B cell (primary cell): Measurements from ENCODE around the gene RDM1. TPM values are rescaled to one million over a fixed set of nuclear protein-coding genes. Genes with fewer than 3 reads are reported as not detected.

ENCODE experiments used
- ATAC-seq: fragments of 200-7000 bp; cut with Tn5 transposase; one replicate; pipeline ENCODE4 v1.10.0; 2021; ENCODE audit warnings: low read depth, mild to moderate bottlenecking, moderate number of reproducible peaks, moderate library complexity
- CTCF ChIA-PET: fragments of 350-600 bp; sonication (Branson Sonifier 250); formaldehyde crosslinking; loops from one replicate; lab custom pipeline; 2021; ENCODE audit warnings: antibody characterized with exemption, inconsistent platforms; lab: Charles Lee
- POLR2A ChIA-PET: fragments of 350-600 bp; sonication (Branson Sonifier 250); formaldehyde crosslinking; loops from one replicate; lab custom pipeline; 2021; ENCODE audit warnings: antibody characterized with exemption; lab: Charles Lee
- DNase-seq: peaks from one replicate; pipeline ENCODE4 v3.0.0; 2013
- H2AFZ ChIP-seq: 2 replicates; pipeline ENCODE4 v1.6.1; 2012; ENCODE audit warnings: mild to moderate bottlenecking, low read depth, low read length; ENCODE audit not compliant: insufficient read depth, poor library complexity, severe bottlenecking
- H3K27ac ChIP-seq, 2 donors: 1 replicate in 1 of 2; 2 replicates in 1 of 2; pipeline ENCODE4 v1.5.1; 2012 to 2013; ENCODE audit warnings: low read length in 2 of 2, mild to moderate bottlenecking in 2 of 2, moderate library complexity in 1 of 2
- H3K27me3 ChIP-seq, 4 experiments: fragments of 200-600 bp in 1 of 4; sonication (generic) in 1 of 4; replicated peaks in 1 of 4; 1 replicate in 2 of 4; 2 replicates in 2 of 4; pipeline versions ENCODE4 v1.6.1 to v1.7.0; 2013 to 2016; ENCODE audit warnings: low read length in 3 of 4, mild to moderate bottlenecking in 2 of 4, mixed read lengths in 1 of 4, moderate library complexity in 1 of 4; ENCODE audit not compliant: insufficient read depth in 4 of 4, control insufficient read depth in 3 of 4; ENCODE audit errors: control extremely low read depth in 1 of 4
- H3K36me3 ChIP-seq, 2 experiments: replicated peaks in 1 of 2; 1 replicate in 1 of 2; 2 replicates in 1 of 2; pipeline versions ENCODE4 v1.6.1 to v1.7.1; 2013; ENCODE audit warnings: low read length in 1 of 2; ENCODE audit not compliant: insufficient read depth in 2 of 2, control insufficient read depth in 1 of 2; ENCODE audit errors: control extremely low read depth in 1 of 2, extremely low read depth in 1 of 2
- H3K4me1 ChIP-seq, 2 donors: fragments of 200-600 bp in 1 of 2; sonication (generic) in 1 of 2; 1 replicate in 1 of 2; 2 replicates in 1 of 2; pipeline versions ENCODE4 v1.5.1 to v1.6.1; 2013 to 2017; ENCODE audit warnings: low read length in 2 of 2; ENCODE audit not compliant: control insufficient read depth in 2 of 2, insufficient read depth in 2 of 2
- H3K4me2 ChIP-seq: replicated peaks from 2 replicates; pipeline ENCODE3; 2012; ENCODE audit warnings: mild to moderate bottlenecking, low read depth, low read length; ENCODE audit not compliant: poor library complexity, severe bottlenecking
- H3K4me3 ChIP-seq, 5 experiments: fragments of 200-600 bp in 1 of 5; sonication (generic) in 1 of 5; 1 replicate in 3 of 5; 2 replicates in 2 of 5; pipeline versions ENCODE4 v1.5.1 to v1.7.0; 2011 to 2016; ENCODE audit warnings: low read length in 4 of 5, mild to moderate bottlenecking in 4 of 5, low read depth in 2 of 5, control low read depth in 1 of 5, moderate library complexity in 1 of 5; ENCODE audit not compliant: insufficient read depth in 1 of 5; ENCODE audit errors: control extremely low read depth in 1 of 5, extremely low read depth in 1 of 5
- H3K79me2 ChIP-seq: fragments of 200-600 bp; sonication (generic); one replicate; pipeline ENCODE4 v1.6.0; 2016; ENCODE audit warnings: low read length; ENCODE audit not compliant: control insufficient read depth, insufficient read depth
- H3K9ac ChIP-seq: fragments of 200-600 bp; sonication (generic); 2 replicates; pipeline ENCODE4 v1.6.1; 2017; ENCODE audit warnings: mild to moderate bottlenecking, low read length, moderate library complexity
- H3K9me3 ChIP-seq, 3 donors: one replicate each; pipeline versions ENCODE4 v1.6.1 to v1.7.1; 2013; ENCODE audit warnings: low read length in 2 of 3; ENCODE audit not compliant: control insufficient read depth in 2 of 3, insufficient read depth in 1 of 3; ENCODE audit errors: control extremely low read depth in 1 of 3
- H4K20me1 ChIP-seq: 2 replicates; pipeline ENCODE4 v1.6.0; 2012; ENCODE audit warnings: mild to moderate bottlenecking, low read length; ENCODE audit not compliant: insufficient read depth, control insufficient read depth, poor library complexity, severe bottlenecking
- H3K27ac Mint-ChIP-seq: one replicate; pipeline ENCODE4 v1.8.0; 2021; ENCODE audit warnings: mixed read lengths
- H3K27me3 Mint-ChIP-seq: one replicate; pipeline ENCODE4 v1.8.0; 2021; ENCODE audit warnings: mixed read lengths
- H3K4me1 Mint-ChIP-seq: one replicate; pipeline ENCODE4 v1.8.0; 2021; ENCODE audit warnings: mixed read lengths
- H3K4me3 Mint-ChIP-seq: one replicate; pipeline ENCODE4 v1.8.0; 2021; ENCODE audit warnings: mixed read lengths
- H3K9me3 Mint-ChIP-seq: one replicate; pipeline ENCODE4 v1.8.0; 2022; ENCODE audit warnings: mixed read lengths; ENCODE audit not compliant: insufficient read depth
- CTCF ChIP-seq: fragments of 200-600 bp; IDR thresholded peaks from one replicate; pipeline ENCODE4 v1.8.0; 2022; ENCODE audit warnings: antibody characterized with exemption, mild to moderate bottlenecking
- EZH2 ChIP-seq: IDR thresholded peaks from 2 replicates; pipeline ENCODE4 v1.6.1; 2012; ENCODE audit warnings: borderline replicate concordance, low read depth, mild to moderate bottlenecking, moderate library complexity, low read length; ENCODE audit not compliant: insufficient read depth, poor library complexity, severe bottlenecking
- WGBS: methylation state at CpG from one replicate; pipeline ENCODE4 v1.1.5; 2013; ENCODE audit warnings: missing lambda C conversion rate; ENCODE audit not compliant: insufficient coverage; 5-methylcytosine and 5-hydroxymethylcytosine counted together
- intact Hi-C: fragments of 100-400 bp; cut with micrococcal nuclease; formaldehyde crosslinking; loops from one replicate; pipeline ENCODE4 v1.10.0; 2022
- polyA plus RNA-seq: library from polyadenylated mRNA; depleted of rRNA; stranded (reverse); fragments of >200 nt; gene quantifications from 2 replicates; pipeline ENCODE4 v1.2.3, GENCODE V29; 2012
- total RNA-seq, 2 donors: library from RNA; stranded (reverse); fragments of 120-200 nt in 1 of 2; gene quantifications; 1 replicate in 1 of 2; 2 replicates in 1 of 2; pipeline versions ENCODE4 v1.2.3 to v1.2.4, GENCODE V29; 2013 to 2022

Gene RDM1
- total and polyA plus RNA-seq, 2 donors (not counting 1 experiment from before 2014, with no cell fraction given): not detected

- DNase-seq (no peak), ATAC-seq (no peak)
- Histone ChIP-seq H3K79me2 (no peaks in the 10 kb centered on the region), H3K4me1 (no peaks in the 10 kb centered on the region), H3K9ac (no peak overlapping the region), H3K9me3 (no peaks in the 10 kb centered on the region), H3K27me3 (peaks cover 0 to 12% (median 6%) of the 10 kb centered on the region in 4 experiments), H4K20me1 (no peaks in the 10 kb centered on the region), H2AFZ (no peak overlapping the region), H3K4me3 (no peak overlapping the region), H3K4me2 (no peak overlapping the region), H3K36me3 (no peaks in the 10 kb centered on the region), H3K27ac (no peak overlapping the region)
- H3K9me3 Mint-ChIP-seq: no peaks in the 10 kb centered on the region
- peaks cover 27% of the 10 kb centered on the region for H3K27me3 Mint-ChIP-seq
- no peaks in the 10 kb centered on the region for H3K4me1 Mint-ChIP-seq
- CTCF ChIA-PET: interaction anchor here (1.0 kb wide), 1 partner anchor 12 kb away, joined by 3 read pairs; no protein-coding TSS in a partner anchor
- WGBS: 100% methylated on average over 1 of the region's 6 CpGs
- POLR2A ChIA-PET: no interaction called here
- H3K4me3 Mint-ChIP-seq: no peak overlapping the region
- no peak overlapping the region for H3K27ac Mint-ChIP-seq
- TF ChIP-seq CTCF (no peak), EZH2 (no peak)
- intact Hi-C loops: no loop called here
Measured at GRCh38 chr17:35963663-35964062, 33.1 kb upstream of the RDM1 start.

DNA sequence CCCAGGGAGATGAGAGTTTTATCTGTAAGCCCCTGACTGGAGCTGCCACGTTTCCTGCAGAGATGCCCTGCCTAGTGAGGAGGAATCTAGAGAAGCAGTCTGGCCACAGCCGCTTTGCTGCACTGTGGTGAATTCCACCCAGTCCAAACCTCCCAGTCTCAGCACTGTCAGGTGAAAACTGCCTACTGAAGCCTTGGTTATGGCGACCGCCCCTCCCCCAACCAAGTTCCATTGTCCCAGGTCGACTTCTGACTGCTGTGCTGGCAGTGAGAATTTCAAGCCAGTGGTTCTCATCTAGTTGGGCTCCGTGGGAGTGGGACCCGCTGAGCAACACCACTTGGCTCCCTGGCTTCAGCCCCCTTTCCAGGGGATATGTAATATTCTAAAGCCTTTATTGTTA is 23.1 kb upstream of the RDM1 start:
- Histone ChIP-seq H4K20me1 (no peaks in the 10 kb centered on the region), H3K9me3 (no peaks in the 10 kb centered on the region), H3K4me3 (no peak overlapping the region), H3K4me2 (no peak overlapping the region), H3K79me2 (no peaks in the 10 kb centered on the region), H3K27ac (no peak overlapping the region), H3K27me3 (peaks cover 0 to 2% (median 0%) of the 10 kb centered on the region in 4 experiments), H3K4me1 (no peaks in the 10 kb centered on the region), H3K9ac (no peak overlapping the region), H3K36me3 (no peaks in the 10 kb centered on the region), H2AFZ (no peak overlapping the region)
- DNase-seq: no peak
- Mint-ChIP-seq H3K27ac (no peak overlapping the region), H3K9me3 (no peaks in the 10 kb centered on the region), H3K27me3 (peaks cover 34% of the 10 kb centered on the region), H3K4me1 (no peaks in the 10 kb centered on the region), H3K4me3 (no peak overlapping the region)
- TF ChIP-seq EZH2: no peak
- TF ChIP-seq CTCF: no peak
- ChIA-PET CTCF (interaction anchor here (0.6 kb wide), 1 partner anchor 20 kb away, joined by 3 read pairs; no protein-coding TSS in a partner anchor), POLR2A (no interaction called here)
- WGBS: 61% methylated on average over 4 of the region's 7 CpGs
- ATAC-seq: no peak
- intact Hi-C loops: no loop called here
